HEK293T (cell line): ENCODE measurements around the gene SYNGAP1.

Experiments used
- FOXK2 ChIP-seq: fragments of 450-650 bp; IDR thresholded peaks from 2 replicates; pipeline ENCODE4 v1.6.1; 2016; ENCODE audit warnings: mild to moderate bottlenecking
- SP1 ChIP-seq: fragments of 450-650 bp; IDR thresholded peaks from 2 replicates; pipeline ENCODE4 v1.6.1; 2017
- SUZ12 ChIP-seq: fragments of 450-650 bp; IDR thresholded peaks from 2 replicates; pipeline ENCODE4 v1.6.1; 2016; ENCODE audit warnings: mild to moderate bottlenecking
- TARDBP ChIP-seq: fragments of 450-650 bp; IDR thresholded peaks from 2 replicates; pipeline ENCODE4 v1.6.1; 2016
- ZNF384 ChIP-seq: fragments of 450-650 bp; IDR thresholded peaks from 2 replicates; pipeline ENCODE4 v1.6.1; 2016
- TF ChIP-seq, protein P1 (sequence below): fragments of 450-650 bp; IDR thresholded peaks from 2 replicates; pipeline ENCODE4 v1.6.1; 2016

DNA sequence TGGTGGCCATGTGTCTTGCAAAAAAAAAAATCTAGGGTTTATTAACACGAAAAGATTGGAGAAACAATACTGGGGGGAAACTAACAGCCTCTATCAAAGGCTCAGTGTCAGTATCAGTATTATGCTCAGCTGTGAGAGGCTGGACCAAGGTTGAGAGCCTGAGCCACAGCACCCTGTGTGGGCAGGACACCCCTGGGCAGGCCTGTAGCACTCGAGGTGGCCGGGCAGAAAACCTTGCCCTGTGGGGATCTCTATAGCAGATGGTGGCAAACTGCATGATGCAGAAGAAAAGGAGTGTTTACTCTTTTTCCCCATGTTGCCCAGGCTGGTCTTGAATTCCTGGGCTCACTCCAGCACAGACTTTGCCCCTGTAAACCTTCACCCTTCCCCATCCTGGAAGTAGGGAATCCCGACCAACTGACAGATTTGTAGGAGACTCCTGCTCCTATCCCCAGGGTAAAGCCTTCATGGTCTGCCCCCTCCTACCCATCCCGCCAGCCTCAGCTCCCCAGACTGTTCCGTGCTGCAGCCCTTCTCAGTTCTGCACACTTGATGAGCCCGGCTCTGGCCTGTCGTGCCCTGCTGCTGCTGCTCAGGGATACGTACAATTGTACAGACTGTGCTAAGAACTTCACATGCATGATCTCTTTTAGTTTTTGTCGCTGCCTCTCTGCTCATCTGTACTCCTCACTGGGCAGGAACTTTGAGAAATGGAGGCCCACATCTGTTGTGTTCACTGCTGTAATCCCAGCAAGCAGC lies 36.3 kb upstream of the SYNGAP1 start:
- TF ChIP-seq TARDBP = no peak
- TF ChIP-seq, protein P1, sequence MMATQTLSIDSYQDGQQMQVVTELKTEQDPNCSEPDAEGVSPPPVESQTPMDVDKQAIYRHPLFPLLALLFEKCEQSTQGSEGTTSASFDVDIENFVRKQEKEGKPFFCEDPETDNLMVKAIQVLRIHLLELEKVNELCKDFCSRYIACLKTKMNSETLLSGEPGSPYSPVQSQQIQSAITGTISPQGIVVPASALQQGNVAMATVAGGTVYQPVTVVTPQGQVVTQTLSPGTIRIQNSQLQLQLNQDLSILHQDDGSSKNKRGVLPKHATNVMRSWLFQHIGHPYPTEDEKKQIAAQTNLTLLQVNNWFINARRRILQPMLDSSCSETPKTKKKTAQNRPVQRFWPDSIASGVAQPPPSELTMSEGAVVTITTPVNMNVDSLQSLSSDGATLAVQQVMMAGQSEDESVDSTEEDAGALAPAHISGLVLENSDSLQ = no peak
- TF ChIP-seq SP1 = no peak
- TF ChIP-seq FOXK2 = no peak
- no peak for TF ChIP-seq SUZ12
- no peak for TF ChIP-seq ZNF384
